ENCODE measurements around the gene CCDC27.

Gene CCDC27

DNA sequence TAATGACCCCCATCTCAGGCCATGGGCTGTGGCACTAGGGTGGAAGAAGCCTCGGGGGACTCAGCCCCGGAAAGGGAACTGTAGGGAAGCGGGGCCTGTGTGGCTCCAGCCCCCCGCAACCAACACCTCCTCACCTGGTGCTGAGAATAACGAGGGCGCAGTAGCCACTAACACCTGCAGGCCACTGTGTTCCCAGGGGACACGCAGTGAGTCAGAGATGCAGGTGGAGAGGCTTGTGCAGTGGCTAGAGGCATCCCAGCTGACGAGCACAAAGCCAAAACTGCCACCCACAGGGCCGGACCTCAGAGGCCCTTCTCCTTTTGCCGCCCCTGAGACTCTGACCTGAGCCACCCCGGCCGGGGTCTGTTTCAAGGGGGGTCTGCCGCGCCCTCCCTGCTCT is 33.5 kb upstream of the CCDC27 start:
- DNase-seq = no peak

DNA sequence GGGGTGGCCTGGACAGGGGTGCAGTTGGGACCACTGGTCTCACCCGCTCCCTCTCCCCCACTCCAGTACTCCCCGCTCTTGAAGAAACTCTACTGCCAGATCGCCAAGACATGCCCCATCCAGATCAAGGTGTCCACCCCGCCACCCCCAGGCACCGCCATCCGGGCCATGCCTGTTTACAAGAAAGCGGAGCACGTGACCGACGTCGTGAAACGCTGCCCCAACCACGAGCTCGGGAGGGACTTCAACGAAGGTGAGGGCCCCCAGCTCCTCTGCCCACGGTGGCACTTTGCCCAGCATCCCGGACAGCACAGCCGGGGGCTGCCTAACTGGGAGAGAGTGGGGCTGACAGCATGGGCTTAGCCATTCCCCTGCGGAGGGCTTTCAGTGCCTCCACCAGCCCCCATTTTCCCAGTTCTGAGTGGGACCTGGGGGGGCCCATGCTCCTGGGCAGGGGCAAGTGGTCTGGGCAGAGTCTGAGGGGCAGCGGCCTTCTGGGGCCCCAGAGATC is 30.2 kb upstream of the CCDC27 start:
- DNase-seq = no peak

GRCh38 chr1:3722846-3723245 is 29.4 kb upstream of the CCDC27 start:
- no peak for DNase-seq

GRCh38 chr1:3724416-3725030 is 27.7 kb upstream of the CCDC27 start:
- peak; percentile 52 to 77 (median 63) for DNase-seq

DNA sequence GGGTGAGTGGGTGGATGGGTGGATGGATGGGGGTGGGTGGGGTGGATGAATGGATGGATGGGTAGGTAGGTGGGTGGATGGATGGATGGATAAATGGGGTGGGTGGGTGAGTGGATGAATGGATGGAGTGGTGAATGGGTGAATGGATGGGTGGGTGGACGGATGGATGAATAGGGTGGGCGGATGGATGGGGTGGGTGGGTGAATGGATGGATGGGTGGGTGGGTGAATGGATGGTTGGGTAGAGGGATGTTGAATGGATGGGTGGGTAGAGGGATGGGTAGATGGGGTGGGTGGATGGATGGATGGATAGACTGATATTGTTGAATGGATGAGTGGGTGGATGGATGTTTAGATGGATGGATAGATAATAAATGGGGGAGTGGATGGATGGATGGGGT is 26.9 kb upstream of the CCDC27 start:
- no peak for DNase-seq

DNA sequence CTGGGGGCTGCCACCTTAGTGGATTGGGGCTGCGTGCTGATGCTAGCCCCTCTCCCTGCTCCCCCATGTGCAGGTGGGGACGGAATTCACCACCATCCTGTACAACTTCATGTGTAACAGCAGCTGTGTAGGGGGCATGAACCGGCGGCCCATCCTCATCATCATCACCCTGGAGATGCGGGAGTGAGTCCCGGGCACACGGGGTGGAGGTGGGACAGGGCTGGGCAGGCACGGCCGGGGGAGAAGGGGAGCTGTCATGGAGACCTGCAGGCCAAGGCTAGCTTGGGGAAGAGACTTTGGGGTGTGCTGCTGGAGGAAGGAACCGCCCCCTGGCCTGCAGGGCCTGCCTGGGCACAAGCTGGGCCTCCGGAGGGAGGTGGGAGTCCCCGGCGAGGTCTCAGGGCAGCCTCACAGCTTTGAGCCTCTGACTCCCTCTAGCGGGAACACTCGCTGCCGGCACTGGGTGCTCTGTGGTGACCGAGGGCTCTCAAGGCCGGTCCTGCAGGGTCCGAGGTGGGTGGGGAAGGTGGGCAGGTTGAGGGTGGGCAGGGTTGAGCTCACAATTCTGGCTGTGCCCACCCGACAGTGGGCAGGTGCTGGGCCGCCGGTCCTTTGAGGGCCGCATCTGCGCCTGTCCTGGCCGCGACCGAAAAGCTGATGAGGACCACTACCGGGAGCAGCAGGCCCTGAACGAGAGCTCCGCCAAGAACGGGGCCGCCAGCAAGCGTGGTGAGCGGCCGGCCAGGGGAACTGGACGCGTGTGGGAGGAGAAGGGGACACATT is 25.0 kb upstream of the CCDC27 start:
- no peak for DNase-seq

DNA sequence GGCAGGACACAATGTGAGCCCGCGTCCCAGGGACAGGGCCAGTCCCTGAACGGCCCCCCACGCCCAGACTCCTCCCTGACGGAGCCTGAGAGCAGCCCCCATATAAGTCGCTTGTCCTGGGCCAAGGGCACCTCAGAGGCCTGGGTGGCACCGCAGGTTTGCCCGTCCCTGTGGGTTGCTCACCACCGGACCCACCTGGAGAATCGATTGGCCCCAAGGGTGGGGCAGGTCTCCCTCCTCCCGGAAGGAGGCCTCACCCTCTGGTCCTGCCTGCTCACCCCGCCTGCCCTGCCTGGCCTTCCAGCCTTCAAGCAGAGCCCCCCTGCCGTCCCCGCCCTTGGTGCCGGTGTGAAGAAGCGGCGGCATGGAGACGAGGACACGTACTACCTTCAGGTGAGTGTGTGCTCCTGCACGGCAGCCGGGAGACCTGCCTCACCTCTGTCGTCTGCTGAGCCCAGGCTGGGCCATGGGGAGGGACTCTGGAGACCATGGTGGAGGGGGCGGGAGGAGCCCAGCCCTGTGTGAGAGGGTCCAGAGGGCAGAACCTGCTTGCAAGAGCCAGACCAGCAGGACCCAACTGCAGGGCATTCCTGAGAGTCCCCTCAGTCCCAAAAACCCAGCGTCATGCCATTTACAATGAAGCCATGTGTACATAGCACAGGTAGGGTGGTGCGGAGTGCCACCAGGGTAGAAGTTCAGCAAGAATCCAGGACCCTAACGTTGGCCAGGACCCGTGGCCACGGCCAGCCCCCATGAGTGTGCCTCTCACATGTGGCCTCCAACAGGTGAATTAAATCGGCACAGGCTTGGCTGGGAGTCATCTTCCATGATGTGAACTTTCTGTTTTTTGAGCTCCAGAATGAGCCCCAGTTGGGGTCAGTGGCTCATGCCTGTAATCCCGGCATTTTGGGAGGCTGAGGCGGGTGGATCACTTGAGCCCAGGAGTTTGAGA is 24.1 kb upstream of the CCDC27 start:
- no peak for DNase-seq

GRCh38 chr1:3729594-3730542 is 22.4 kb upstream of the CCDC27 start:
- DNase-seq = no peak

- DNase-seq = no peak
Measured at GRCh38 chr1:3730543-3731247, 21.6 kb upstream of the CCDC27 start.

DNA sequence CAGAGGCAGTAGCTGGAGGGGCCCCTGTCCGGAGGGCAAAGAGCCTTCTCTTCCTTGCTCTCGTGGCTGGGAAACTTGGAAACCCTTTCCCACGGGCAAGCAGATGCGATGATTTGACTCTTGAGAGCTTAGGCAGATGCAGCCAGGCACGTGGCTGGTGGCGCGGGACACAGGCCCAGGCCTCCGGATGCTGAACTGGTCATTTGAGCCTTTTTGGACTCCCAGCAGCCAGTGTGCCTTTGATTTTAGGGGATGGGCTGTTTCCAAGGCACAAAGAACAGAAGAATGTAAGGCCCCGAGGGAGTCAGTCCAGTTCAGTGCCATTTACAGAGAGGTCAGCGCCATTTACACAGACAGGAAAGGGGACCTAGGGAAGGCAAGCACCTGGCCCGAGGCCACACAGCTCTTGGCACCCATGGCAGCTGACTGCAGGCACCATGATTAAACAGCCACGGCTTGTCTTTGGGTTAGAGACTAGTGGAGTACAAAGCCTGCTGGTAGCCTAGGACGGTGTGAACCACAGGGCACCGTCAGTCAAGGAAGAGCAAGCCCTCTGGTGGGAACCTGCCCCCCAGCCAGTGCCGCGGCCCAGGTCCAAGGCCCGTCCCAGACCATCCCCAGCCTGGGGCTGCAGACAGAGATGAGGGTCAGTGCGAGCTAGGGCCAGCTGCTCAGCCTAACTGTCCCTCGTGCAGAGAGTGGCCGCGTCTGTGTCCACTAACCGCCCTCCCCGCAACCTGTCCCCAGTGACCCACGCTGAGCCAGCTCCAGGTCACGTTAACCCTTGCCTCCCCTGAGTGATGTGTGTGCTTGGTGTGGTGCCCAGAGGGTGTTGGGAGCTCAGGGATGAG is 20.4 kb upstream of the CCDC27 start:
- no peak for DNase-seq

GRCh38 chr1:3732434-3733093 is 19.7 kb upstream of the CCDC27 start:
- DNase-seq = no peak

- DNase-seq = no peak
Measured at GRCh38 chr1:3733094-3733882, 19.0 kb upstream of the CCDC27 start.

GRCh38 chr1:3733883-3734589 is 18.2 kb upstream of the CCDC27 start:
- no peak for DNase-seq

- DNase-seq = no peak
Measured at GRCh38 chr1:3734602-3735001, 17.6 kb upstream of the CCDC27 start.

GRCh38 chr1:3735027-3735681 is 17.1 kb upstream of the CCDC27 start:
- no peak for DNase-seq

- DNase-seq = no peak
Measured at GRCh38 chr1:3735688-3736087, 16.6 kb upstream of the CCDC27 start.

DNA sequence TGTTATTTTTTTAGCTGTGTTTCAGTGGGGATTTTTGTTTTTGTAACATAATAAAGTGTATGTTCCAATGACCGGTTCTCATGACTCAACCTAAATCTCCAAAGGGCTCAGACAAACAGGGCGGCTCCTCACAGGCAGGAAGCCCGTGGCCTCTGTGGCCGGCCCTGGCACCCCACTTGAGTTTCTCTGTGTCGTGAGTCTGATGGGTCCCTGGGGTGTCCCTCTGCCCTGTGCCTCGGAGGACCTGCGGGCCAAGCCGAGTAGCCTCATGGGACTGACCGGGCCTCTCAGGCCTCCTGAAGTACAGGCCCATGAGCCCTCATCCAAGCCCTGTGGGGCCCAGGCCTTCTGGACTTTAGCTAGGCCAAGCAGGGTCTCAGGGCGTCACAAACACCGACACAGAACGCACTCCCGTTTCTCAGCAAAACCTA is 16.1 kb upstream of the CCDC27 start:
- DNase-seq = no peak

DNA sequence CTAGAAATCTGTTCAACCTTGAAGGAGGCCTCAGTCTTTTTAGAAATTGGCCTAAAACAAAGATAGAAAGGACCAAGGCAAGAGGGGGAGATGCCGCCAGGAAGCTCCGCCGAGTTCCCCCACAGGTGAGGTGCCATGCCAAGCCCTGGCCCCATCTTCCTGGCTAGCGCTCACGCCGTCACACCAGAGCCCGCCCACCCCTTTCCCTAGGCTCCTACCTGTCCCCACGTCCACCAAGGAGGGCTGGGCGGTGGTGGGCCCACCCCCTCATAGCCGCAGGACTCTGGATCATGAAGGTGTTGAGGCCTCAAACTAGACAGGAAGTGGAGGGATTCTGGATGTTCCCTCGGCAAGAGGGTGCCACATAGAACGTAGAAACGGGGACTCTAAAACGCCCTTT is 15.5 kb upstream of the CCDC27 start:
- no peak for DNase-seq
